NCI-H128 (cell line): ENCODE measurements around the gene FKBP8.

ENCODE experiments used
- DNase-seq: peaks from one replicate; lab custom pipeline; 2025; ENCODE audit not compliant: unreplicated experiment; lab: John Stamatoyannopoulos, UW

FKBP8 gene

DNA sequence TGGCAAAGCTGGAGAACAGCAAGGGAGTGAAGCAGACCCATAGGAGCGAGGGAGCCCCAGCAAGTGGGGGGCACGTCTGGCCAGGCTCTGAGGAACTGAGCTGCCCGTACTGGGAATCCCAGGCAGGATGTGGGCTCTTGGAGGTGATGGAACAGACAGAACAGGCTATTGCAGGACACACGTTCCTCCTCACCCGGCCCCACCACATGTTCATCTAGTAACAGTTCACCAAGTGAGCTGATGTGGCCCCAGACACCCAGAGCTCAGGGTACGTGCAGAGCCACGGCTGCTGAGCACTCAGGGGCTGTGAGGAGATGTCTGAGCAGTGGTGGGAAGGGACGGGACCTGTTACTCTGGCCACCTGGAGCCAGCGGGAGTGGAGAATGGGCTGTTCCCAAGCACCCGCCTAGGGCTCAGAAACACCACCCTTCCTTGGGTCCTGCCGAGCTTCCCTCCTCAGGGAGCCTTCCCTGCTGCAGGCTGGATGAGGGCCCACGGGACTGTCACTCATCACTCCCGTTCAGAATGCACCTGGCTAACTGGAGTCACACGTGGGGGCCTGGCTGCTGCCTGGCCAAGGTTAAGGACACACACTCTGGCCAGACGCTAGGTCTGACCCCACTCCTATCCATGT is 39.9 kb downstream of the FKBP8 start:
- no peak for DNase-seq

GRCh38 chr19:18502638-18503294 is 40.6 kb downstream of the FKBP8 start:
- DNase-seq: no peak

- DNase-seq: no peak
Observed at GRCh38 chr19:18502246-18502637, 41.1 kb downstream of the FKBP8 start.

- DNase-seq: no peak
Observed at GRCh38 chr19:18501832-18502231, 41.5 kb downstream of the FKBP8 start.

- no peak for DNase-seq
Observed at GRCh38 chr19:18501351-18501750, 42.0 kb downstream of the FKBP8 start.

GRCh38 chr19:18500799-18501198 is 42.6 kb downstream of the FKBP8 start:
- no peak for DNase-seq

GRCh38 chr19:18500376-18500775 is 43.0 kb downstream of the FKBP8 start:
- DNase-seq: no peak

DNA sequence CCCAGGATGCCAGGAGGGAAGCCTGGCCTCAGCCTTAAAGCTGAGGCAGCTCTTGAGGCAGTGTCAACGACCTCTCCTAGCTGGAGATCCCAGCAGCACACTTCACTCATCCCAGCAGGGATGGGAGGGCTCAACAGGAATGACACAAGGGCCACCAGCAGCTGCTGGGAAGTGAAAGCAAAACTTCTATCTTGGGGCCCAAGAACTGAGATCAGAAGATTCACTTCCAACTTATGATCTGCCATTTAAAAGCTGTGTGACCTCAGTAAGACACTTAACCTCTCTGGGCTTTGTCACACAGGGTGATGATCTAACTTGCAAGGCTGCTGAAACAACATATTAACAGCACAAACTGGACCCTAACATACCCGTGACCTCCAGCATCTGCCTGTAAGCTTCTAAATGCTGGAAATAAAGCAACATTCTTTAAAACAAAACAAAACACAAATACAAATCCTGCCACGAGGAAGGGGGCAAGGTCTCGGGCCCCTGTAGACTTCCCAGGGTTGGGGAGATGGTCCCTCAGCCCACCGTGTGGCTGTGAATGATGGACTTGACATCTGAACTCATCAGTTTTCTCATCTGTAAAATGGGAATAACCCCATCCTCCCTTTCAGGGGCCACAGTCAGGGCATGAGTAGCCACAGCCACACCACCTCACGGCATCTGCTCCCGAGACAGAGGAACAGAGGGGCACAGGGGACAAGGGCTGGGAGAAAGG is 44.2 kb downstream of the FKBP8 start:
- no peak for DNase-seq

GRCh38 chr19:18496980-18497256 is 46.5 kb downstream of the FKBP8 start:
- DNase-seq: no peak

DNA sequence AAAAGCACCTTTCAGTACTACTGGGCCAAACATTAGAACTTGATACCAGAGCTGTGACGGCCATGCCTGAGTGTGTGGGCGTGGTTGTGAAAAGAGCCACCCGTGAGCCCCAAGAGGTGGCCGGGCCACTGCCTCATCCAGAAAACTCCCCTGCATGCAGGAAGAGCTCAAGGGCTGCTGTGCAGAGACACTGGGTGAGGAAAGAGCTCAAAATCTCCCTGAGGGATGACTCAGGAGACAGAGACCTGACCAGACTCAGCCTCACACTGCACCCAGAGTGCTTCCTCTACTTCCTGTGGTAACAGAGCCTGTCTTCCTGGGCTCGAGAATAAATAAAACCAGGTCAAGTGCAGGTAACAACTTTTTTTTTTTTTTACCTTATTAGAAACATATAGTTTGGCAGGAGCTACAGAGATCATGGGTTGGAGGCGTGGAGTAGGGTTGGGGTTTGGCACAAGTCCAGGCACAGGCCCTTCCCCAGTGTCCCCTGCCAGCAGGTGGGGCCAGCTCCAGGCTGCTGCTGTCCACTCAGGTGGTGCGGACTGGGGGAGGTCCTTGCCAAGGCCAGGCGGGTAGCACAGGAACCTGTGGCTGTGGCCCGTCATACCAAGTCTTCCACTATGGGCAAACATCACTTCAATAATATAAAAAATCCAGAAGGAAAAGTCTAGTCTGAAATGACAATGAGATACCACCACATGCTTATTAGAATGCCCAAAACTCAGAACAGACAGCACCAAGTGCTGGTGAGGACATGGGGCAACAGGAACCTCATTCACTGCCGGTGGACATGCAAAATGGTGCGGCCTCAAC is 47.0 kb downstream of the FKBP8 start:
- no peak for DNase-seq

GRCh38 chr19:18495204-18495911 is 48.0 kb downstream of the FKBP8 start:
- DNase-seq: no peak

DNA sequence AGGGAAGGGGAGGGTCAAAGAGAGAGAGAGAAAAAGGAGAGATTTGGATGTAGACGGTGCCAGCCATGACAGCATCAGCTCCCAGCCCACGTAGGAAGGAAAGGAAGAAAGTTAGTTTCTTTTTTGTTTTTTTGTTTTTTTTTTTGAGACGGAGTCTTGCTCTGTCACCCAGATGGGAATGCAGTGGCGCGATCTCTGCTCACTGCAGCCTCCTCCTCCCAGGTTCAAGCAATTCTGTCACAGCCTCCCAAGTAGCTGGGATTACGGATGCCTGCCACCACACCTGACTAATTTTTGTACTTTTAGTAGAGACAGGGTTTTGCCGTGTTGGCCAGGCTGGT is 49.1 kb downstream of the FKBP8 start:
- no peak for DNase-seq

DNA sequence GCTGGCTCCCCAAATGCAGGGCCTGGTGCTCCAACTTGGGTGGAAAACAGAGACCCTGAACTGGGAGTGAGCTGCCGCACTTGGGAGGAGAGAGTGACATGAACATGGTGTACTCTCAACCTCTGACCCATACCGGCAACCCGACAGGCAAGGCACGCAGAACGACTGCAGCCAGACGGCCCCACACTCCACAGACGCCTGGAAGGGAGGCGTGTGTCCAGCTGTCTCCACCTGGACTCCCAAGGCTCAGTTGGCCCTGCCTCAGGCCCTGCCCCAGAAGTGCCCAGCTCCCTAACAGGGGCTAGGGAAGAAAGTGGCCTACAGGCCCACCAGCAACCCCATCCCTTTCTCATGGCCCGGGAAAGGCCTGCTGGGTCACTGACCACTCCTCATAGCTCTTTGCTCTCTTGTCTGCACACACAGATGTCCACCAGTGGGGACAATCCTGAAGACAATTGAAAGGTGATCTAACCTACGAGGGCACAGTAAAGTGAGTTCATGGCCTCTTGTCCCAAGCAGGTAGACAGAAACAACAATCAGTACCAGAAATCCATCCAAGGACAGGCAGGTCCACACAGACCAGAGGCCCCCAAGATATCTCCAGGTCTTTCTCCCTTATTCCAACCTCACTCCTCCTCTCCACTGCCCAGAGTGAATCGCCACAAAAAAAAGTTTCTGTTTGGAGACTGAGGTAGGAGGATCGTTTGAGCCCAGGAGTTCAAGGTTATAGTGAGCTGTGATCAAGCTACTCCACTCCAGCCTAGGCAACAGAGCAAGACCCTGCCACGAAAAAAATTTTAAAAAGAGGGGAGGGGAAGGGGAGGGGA is 49.7 kb downstream of the FKBP8 start:
- DNase-seq: no peak

DNA sequence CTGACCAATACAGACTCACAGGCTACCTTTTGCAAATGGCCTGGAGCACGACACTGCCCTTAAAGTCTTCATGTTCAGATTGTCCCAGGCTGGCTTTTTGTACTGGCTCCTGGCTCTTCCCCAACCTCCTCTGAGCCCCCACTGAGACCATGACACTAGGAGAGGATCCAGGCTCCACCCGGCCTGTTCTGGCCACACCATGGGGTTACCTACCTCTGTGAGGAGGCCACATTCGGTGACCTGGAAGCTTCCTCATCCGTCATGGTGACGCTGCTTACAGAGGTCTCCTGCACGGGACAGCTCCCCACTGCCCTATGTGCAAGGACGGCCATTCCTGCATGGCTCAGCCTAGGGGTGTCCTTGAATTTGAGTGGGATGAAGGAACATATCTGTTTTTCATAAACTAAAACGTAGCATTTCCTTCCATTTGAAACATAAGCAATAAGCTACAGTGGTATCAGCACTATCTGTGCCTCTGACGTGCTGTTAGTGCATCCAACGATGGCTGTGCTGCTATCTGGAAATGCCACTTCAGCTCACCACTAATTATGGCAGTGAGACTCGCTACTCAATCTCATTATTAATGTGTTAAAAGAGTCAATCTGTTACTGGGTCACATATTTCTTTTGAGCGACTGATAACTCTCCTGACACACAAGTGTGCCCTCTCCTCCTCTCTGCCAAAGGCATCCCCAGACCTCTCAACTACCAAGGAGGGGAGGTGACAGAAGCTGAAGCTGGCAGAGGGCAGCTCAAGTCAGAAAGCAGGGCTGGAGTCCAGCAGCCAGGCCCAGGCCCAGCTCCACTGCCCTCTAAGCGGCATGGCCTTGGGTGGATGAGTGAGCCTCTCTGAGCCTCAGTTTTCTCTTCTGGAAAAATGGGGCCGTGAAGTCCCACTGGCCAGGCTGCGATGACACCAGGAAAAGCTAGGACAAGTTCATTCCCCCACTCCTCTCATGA is 51.1 kb downstream of the FKBP8 start:
- DNase-seq: no peak

GRCh38 chr19:18490728-18491127 is 52.6 kb downstream of the FKBP8 start:
- DNase-seq: no peak

DNA sequence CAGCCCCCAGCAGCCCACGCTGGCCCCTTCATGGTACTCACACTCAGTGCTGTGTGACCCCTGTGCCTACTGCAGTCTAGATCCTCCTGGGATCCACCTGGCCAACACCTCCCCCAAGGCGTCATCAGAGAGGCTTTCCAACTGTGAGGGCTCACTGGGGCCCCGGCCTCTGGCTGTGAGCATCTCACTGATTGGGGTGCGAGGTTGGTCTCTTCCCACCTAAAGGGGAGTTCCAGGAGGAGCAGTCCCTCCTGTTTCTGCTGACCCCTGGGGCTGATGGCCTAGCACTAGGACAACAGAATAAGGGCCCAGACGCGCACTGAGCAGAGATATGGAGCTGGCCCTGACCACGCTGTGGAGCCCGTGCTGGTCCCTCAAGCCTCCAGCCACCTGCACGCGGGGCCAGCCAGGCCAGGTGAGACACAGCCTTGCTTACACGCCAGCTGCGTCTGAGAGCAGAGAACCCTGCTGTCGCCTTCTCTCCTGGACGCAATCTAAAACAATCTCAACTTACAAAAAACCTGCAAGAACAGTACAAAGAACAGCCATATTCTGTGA is 53.7 kb downstream of the FKBP8 start:
- no peak for DNase-seq

- DNase-seq: peak; percentile 14
Observed at GRCh38 chr19:18488838-18489626, 54.3 kb downstream of the FKBP8 start.

GRCh38 chr19:18488403-18488723 is 55.0 kb downstream of the FKBP8 start:
- no peak for DNase-seq
